Panc1 (cell line): Measurements from ENCODE around the gene TDRD15. TPM values are rescaled to one million over a fixed set of nuclear protein-coding genes. Genes with fewer than 3 reads are reported as not detected.

Source experiments
- ATAC-seq: fragments of 200-7000 bp; cut with Tn5 transposase; 2 replicates; pipeline ENCODE4 v1.9.1; 2020; ENCODE audit warnings: mild to moderate bottlenecking, moderate library complexity
- Bru-seq: library from RNA; stranded (reverse); fragments of 400-500 nt; gene quantifications from one replicate; lab custom pipeline; 2021; lab: Mats Ljungman, UMichigan
- BruChase-seq, 2 experiments: library from RNA; stranded (reverse); fragments of 400-500 nt; gene quantifications; one replicate each; lab custom pipeline; 2021; lab: Mats Ljungman, UMichigan
- BruUV-seq: library from RNA; stranded (reverse); fragments of 400-500 nt; replicated peaks from 2 replicates; lab custom pipeline; 2021; lab: Mats Ljungman, UMichigan
- CTCF ChIA-PET: fragments of 300-600 bp; sonication (Branson Sonifier 250); formaldehyde crosslinking; loops from one replicate; lab custom pipeline; 2022; ENCODE audit warnings: antibody characterized with exemption; lab: Charles Lee
- POLR2A ChIA-PET: fragments of 300-600 bp; sonication (Branson Sonifier 250); formaldehyde crosslinking; loops from one replicate; lab custom pipeline; 2022; ENCODE audit warnings: antibody characterized with exemption; lab: Charles Lee
- DNase-seq: peaks from one replicate; pipeline ENCODE4 v3.0.0-alpha.2; 2010; ENCODE audit warnings: low read depth, low spot score
- H3K27ac ChIP-seq: 2 replicates; pipeline ENCODE4 v1.5.1; 2011; ENCODE audit warnings: mild to moderate bottlenecking, low read length, inconsistent platforms
- H3K27me3 ChIP-seq: fragments of 200-500 bp; sonication (Bioruptor generic); 2 replicates; pipeline ENCODE4 v1.6.0; 2014; ENCODE audit warnings: low read length, inconsistent platforms; ENCODE audit not compliant: control insufficient read depth, insufficient read depth
- H3K36me3 ChIP-seq: fragments of 200-500 bp; sonication (Bioruptor generic); 2 replicates; pipeline ENCODE4 v1.5.1; 2014; ENCODE audit warnings: inconsistent platforms, mild to moderate bottlenecking, low read length, moderate library complexity; ENCODE audit not compliant: control insufficient read depth, insufficient read depth
- H3K4me1 ChIP-seq: 2 replicates; pipeline ENCODE4 v1.5.1; 2011; ENCODE audit warnings: inconsistent platforms, mild to moderate bottlenecking, low read length, moderate library complexity; ENCODE audit not compliant: control insufficient read depth, insufficient read depth
- H3K4me3 ChIP-seq, 2 experiments: 2 replicates each; pipeline ENCODE4 v1.5.1; 2011 to 2012; ENCODE audit warnings: low read depth in 2 of 2, low read length in 2 of 2, mild to moderate bottlenecking in 2 of 2, inconsistent platforms in 1 of 2, moderate library complexity in 1 of 2
- H3K9me3 ChIP-seq: fragments of 200-500 bp; sonication (Bioruptor generic); 2 replicates; pipeline ENCODE4 v1.5.1; 2014; ENCODE audit warnings: low read depth, mild to moderate bottlenecking, inconsistent platforms, low read length, moderate library complexity; ENCODE audit not compliant: control insufficient read depth, insufficient read depth
- POLR2AphosphoS5 ChIP-seq: IDR thresholded peaks from 2 replicates; pipeline ENCODE4 v1.6.1; 2012; ENCODE audit warnings: mild to moderate bottlenecking, low read depth, low read length, moderate library complexity
- SIN3A ChIP-seq: IDR thresholded peaks from 2 replicates; pipeline ENCODE4 v1.6.1; 2012; ENCODE audit warnings: low read depth, mild to moderate bottlenecking, low read length, moderate library complexity, borderline replicate concordance; ENCODE audit not compliant: insufficient read depth
- TCF7L2 ChIP-seq: IDR thresholded peaks from 2 replicates; pipeline ENCODE4 v1.6.1; 2011; ENCODE audit warnings: mild to moderate bottlenecking, low read depth, low read length, inconsistent platforms
- in situ Hi-C: cut with HindIII; loops from 2 replicates; pipeline ENCODE4 v1.10.0; 2016; ENCODE audit warnings: low sequenced_read_pairs, low pct_unique_long_range_greater_than_20kb
- intact Hi-C: fragments of 100-400 bp; cut with micrococcal nuclease; formaldehyde crosslinking; loops from one replicate; pipeline ENCODE4 v1.10.0; 2022; ENCODE audit not compliant: unreplicated experiment
- long read RNA-seq: library from polyadenylated mRNA; unstranded; transcript quantifications from one replicate; pipeline ENCODE4 v2.0.0, GENCODE V29; 2021; ENCODE audit not compliant: unreplicated experiment
- polyA plus RNA-seq: library from polyadenylated mRNA; unstranded; fragments of >200 nt; gene quantifications from one replicate; pipeline ENCODE4 v1.2.1, GENCODE V29; 2012; ENCODE audit warnings: missing spikeins; ENCODE audit not compliant: insufficient read length
- total RNA-seq: library from RNA; stranded (reverse); gene quantifications from one replicate; pipeline ENCODE4 v1.2.1, GENCODE V29; 2021; ENCODE audit not compliant: unreplicated experiment
- TF ChIP-seq, protein P1 (sequence below), 2 experiments: IDR thresholded peaks; 2 replicates each; pipeline ENCODE4 v1.6.1; 2011 to 2012; ENCODE audit warnings: low read depth in 2 of 2, control low read depth in 1 of 2, low read length in 1 of 2, mild to moderate bottlenecking in 1 of 2, moderate library complexity in 1 of 2; ENCODE audit not compliant: insufficient read depth in 1 of 2
- TF ChIP-seq, protein P2 (sequence below): fragments of 450-650 bp; IDR thresholded peaks from 2 replicates; pipeline ENCODE4 v1.5.1; 2017; ENCODE audit warnings: mild to moderate bottlenecking

The TDRD15 gene
- total RNA-seq (not detected), Bru-seq, nascent RNA (not detected), BruChase-seq, experiment 1, labeled RNA remaining after a 2-hour chase (not detected), BruChase-seq, experiment 2, labeled RNA remaining after a 6-hour chase (not detected)
- not detected for polyA plus RNA-seq
- long read RNA-seq = 0 reads

DNA sequence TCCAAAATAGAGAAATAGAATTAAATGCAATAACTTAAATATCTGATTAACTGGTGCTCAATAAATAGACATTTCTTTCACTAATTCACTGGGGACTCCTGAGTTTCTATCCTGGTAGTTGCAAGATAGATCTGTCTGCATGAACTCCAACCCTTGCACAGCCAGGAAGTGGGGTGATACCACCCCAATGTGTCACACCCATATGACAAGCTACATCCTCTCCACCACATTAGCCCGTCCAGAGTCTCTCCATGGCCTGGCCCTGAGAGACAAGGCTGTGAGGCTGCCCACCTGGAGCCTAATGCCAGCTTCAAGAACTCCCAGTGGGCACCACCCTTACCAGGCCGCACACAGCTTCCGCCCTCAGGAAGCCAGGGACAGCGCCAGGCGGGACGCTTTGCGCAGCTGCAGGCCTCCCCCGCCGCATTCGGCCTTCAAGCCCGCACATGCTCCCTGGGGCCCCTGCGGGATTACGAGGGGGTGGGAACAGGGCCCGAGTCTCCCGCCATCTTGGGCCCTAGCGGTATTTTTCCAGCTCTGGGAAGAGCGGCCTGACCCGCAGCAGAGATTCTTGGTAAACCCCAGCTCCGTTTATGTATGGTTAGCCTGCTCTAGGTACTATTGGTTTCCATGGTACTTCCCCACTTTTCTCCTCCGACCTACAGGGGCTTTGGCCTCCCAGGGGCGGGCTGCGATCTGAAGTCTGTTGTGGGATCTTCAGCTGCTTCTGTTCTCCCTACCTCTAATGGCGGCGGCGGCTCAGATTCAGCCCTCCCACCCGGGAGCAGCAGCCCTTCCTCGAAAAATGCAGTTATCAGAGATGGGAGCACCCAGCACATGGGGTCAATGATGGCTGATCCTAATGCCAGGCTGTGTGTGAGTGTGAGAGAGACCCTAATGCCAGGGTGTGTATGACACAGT is at the start of gene TDRD15:
Gene TDRD15, plus strand, starts transcription at position 496 of the 921 bp plus-strand sequence. CDS start 13,500 bp downstream, outside the sequence.
- in situ Hi-C loops (no loop called here), intact Hi-C loops (no loop called here)
- no peak for ATAC-seq
- H3K36me3 ChIP-seq = no peaks in the 10 kb centered on the region
- ChIA-PET CTCF (no interaction called here), POLR2A (no interaction called here)
- no peak for TF ChIP-seq SIN3A
- TF ChIP-seq POLR2AphosphoS5 = no peak
- TF ChIP-seq, protein P1, sequence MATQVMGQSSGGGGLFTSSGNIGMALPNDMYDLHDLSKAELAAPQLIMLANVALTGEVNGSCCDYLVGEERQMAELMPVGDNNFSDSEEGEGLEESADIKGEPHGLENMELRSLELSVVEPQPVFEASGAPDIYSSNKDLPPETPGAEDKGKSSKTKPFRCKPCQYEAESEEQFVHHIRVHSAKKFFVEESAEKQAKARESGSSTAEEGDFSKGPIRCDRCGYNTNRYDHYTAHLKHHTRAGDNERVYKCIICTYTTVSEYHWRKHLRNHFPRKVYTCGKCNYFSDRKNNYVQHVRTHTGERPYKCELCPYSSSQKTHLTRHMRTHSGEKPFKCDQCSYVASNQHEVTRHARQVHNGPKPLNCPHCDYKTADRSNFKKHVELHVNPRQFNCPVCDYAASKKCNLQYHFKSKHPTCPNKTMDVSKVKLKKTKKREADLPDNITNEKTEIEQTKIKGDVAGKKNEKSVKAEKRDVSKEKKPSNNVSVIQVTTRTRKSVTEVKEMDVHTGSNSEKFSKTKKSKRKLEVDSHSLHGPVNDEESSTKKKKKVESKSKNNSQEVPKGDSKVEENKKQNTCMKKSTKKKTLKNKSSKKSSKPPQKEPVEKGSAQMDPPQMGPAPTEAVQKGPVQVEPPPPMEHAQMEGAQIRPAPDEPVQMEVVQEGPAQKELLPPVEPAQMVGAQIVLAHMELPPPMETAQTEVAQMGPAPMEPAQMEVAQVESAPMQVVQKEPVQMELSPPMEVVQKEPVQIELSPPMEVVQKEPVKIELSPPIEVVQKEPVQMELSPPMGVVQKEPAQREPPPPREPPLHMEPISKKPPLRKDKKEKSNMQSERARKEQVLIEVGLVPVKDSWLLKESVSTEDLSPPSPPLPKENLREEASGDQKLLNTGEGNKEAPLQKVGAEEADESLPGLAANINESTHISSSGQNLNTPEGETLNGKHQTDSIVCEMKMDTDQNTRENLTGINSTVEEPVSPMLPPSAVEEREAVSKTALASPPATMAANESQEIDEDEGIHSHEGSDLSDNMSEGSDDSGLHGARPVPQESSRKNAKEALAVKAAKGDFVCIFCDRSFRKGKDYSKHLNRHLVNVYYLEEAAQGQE (IDR thresholded peaks at IDR 0.05; ENCODE audit: insufficient read depth in 1 of 2, low read depth in 2 of 2, low read length in 1 of 2) = no peak
- TF ChIP-seq, protein P2, sequence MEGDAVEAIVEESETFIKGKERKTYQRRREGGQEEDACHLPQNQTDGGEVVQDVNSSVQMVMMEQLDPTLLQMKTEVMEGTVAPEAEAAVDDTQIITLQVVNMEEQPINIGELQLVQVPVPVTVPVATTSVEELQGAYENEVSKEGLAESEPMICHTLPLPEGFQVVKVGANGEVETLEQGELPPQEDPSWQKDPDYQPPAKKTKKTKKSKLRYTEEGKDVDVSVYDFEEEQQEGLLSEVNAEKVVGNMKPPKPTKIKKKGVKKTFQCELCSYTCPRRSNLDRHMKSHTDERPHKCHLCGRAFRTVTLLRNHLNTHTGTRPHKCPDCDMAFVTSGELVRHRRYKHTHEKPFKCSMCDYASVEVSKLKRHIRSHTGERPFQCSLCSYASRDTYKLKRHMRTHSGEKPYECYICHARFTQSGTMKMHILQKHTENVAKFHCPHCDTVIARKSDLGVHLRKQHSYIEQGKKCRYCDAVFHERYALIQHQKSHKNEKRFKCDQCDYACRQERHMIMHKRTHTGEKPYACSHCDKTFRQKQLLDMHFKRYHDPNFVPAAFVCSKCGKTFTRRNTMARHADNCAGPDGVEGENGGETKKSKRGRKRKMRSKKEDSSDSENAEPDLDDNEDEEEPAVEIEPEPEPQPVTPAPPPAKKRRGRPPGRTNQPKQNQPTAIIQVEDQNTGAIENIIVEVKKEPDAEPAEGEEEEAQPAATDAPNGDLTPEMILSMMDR = no peak
- no peak for TF ChIP-seq TCF7L2
- H3K27me3 ChIP-seq = no peaks in the 10 kb centered on the region
- H3K9me3 ChIP-seq = no peaks in the 10 kb centered on the region
- H3K27ac ChIP-seq = no peak within 1 kb of the TSS
- H3K4me3 ChIP-seq = no peak within 1 kb of the TSS
- no TSS peak for BruUV-seq
- H3K4me1 ChIP-seq = no peaks in the 10 kb centered on the region
- DNase-seq = no peak

DNA sequence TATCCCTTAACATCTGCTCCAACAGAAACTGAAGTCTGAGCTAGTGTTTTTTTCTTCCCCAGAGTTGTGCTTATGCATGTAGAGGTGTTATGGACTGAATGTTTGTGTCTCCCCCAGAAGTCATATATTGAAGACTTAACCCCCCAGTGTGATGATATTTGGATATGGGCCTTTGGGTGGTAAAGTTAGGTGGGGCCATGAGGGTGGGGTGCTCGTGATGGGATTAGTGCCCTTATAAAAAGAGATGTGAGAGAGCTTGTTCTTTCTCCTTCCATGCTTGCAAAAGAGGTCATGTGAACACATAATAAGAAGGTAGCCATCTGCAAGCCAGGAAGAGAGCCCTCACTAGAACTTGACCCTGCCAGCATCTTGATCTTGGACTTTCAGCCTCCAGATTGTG is 45.5 kb upstream of the TDRD15 start:
- in situ Hi-C loops = no loop called here
- Histone ChIP-seq H3K4me1 (no peaks in the 10 kb centered on the region), H3K27ac (no peak overlapping the region), H3K9me3 (no peaks in the 10 kb centered on the region), H3K36me3 (no peaks in the 10 kb centered on the region), H3K27me3 (no peaks in the 10 kb centered on the region), H3K4me3 (no peak overlapping the region)
- BruUV-seq = no TSS peak
- no peak for ATAC-seq
- no peak for DNase-seq
- TF ChIP-seq POLR2AphosphoS5 (no peak), TCF7L2 (no peak), SIN3A (no peak)
- TF ChIP-seq, protein P2 = no peak
- TF ChIP-seq, protein P1 (IDR thresholded peaks at IDR 0.05; ENCODE audit: insufficient read depth in 1 of 2, low read depth in 2 of 2, low read length in 1 of 2) = no peak
- CTCF ChIA-PET = no interaction called here
- intact Hi-C loops = no loop called here
- POLR2A ChIA-PET = interaction anchor here (0.6 kb wide), 1 partner anchor 613 kb away, joined by 5 read pairs; no protein-coding TSS in a partner anchor
